SK-N-SH (cell line): ENCODE data around the gene PEX7. TPM values are rescaled to one million over a fixed set of nuclear protein-coding genes. Genes with fewer than 3 reads are reported as not detected.

Experiments
- CTCF ChIA-PET: fragments of 300-600, 350-600 bp; formaldehyde crosslinking; extraction: SDS; loops from one replicate; lab custom pipeline; 2021; lab: Yijun Ruan, JAX
- POLR2A ChIA-PET: fragments of 350-600 bp; sonication (Branson Sonifier 250); formaldehyde crosslinking; extraction: SDS; loops from one replicate; lab custom pipeline; 2020; ENCODE audit warnings: antibody characterized with exemption, inconsistent platforms; lab: Yijun Ruan, JAX
- DNase-seq: peaks from one replicate; pipeline ENCODE4 v3.0.0; 2012
- H2AFZ ChIP-seq: fragments of 200-600 bp; sonication (generic); 2 replicates; pipeline ENCODE4 v1.8.1; 2016; ENCODE audit warnings: antibody characterized with exemption, mild to moderate bottlenecking, low read depth
- H3F3A ChIP-seq: fragments of 200-600 bp; sonication (generic); replicated peaks from 2 replicates; pipeline ENCODE3; 2016; ENCODE audit warnings: antibody characterized with exemption, mild to moderate bottlenecking; ENCODE audit not compliant: insufficient read depth
- H3K27ac ChIP-seq, 2 experiments: fragments of 200-500 bp in 1 of 2; fragments of 200-600 bp in 1 of 2; sonication (Bioruptor generic) in 1 of 2; sonication (generic), shearing (Covaris generic) in 1 of 2; 2 replicates each; pipeline versions ENCODE4 v1.5.1 to v1.6.1; 2014 to 2016; ENCODE audit warnings: low read depth in 2 of 2, inconsistent platforms in 1 of 2, low read length in 1 of 2, mild to moderate bottlenecking in 1 of 2, mixed read lengths in 1 of 2
- H3K27me3 ChIP-seq: fragments of 200-600 bp; sonication (generic), shearing (Covaris generic); 2 replicates; pipeline ENCODE4 v1.6.1; 2016; ENCODE audit warnings: mixed run types; ENCODE audit not compliant: insufficient read depth
- H3K36me3 ChIP-seq, 2 experiments: fragments of 200-500 bp in 1 of 2; fragments of 200-600 bp in 1 of 2; sonication (Bioruptor generic) in 1 of 2; sonication (generic) in 1 of 2; replicated peaks in 1 of 2; 2 replicates each; pipeline versions ENCODE3 to v1.5.1; 2014 to 2016; ENCODE audit warnings: low read length in 1 of 2, mild to moderate bottlenecking in 1 of 2; ENCODE audit not compliant: insufficient read depth in 2 of 2, control insufficient read depth in 1 of 2
- H3K4me1 ChIP-seq, 2 experiments: fragments of 200-500 bp in 1 of 2; fragments of 200-600 bp in 1 of 2; sonication (Bioruptor generic) in 1 of 2; sonication (generic), shearing (Covaris generic) in 1 of 2; 2 replicates each; pipeline versions ENCODE4 v1.5.1 to v1.6.1; 2014 to 2016; ENCODE audit warnings: low read depth in 1 of 2, low read length in 1 of 2, mixed run types in 1 of 2; ENCODE audit not compliant: insufficient read depth in 2 of 2, control insufficient read depth in 1 of 2
- H3K4me2 ChIP-seq: fragments of 200-600 bp; sonication (generic), shearing (Covaris generic); 2 replicates; pipeline ENCODE4 v1.6.1; 2017; ENCODE audit warnings: mixed run types
- H3K4me3 ChIP-seq, 2 experiments: fragments of 200-500 bp in 1 of 2; fragments of 200-600 bp in 1 of 2; sonication (Bioruptor generic) in 1 of 2; sonication (generic), shearing (Covaris generic) in 1 of 2; 2 replicates each; pipeline versions ENCODE4 v1.5.1 to v1.8.1; 2014 to 2016; ENCODE audit warnings: low read depth in 2 of 2, inconsistent platforms in 1 of 2, low read length in 1 of 2, mild to moderate bottlenecking in 1 of 2, mixed read lengths in 1 of 2, moderate library complexity in 1 of 2
- H3K79me2 ChIP-seq: fragments of 200-600 bp; sonication (generic); 2 replicates; pipeline ENCODE4 v1.8.1; 2017; ENCODE audit warnings: mild to moderate bottlenecking; ENCODE audit not compliant: insufficient read depth
- H3K9ac ChIP-seq: fragments of 200-600 bp; sonication (generic); 2 replicates; pipeline ENCODE4 v1.6.1; 2017; ENCODE audit warnings: mixed run types
- H3K9me2 ChIP-seq: fragments of 200-600 bp; sonication (generic); 2 replicates; pipeline ENCODE4 v1.6.1; 2017; ENCODE audit warnings: mixed run types
- H3K9me3 ChIP-seq: fragments of 200-600 bp; sonication (generic); 2 replicates; pipeline ENCODE4 v1.6.1; 2017; ENCODE audit warnings: mixed run types, mild to moderate bottlenecking, moderate library complexity
- H4K20me1 ChIP-seq: fragments of 200-600 bp; sonication (generic); 2 replicates; pipeline ENCODE4 v1.6.1; 2017; ENCODE audit warnings: mild to moderate bottlenecking, mixed run types; ENCODE audit not compliant: insufficient read depth
- RAD21 ChIP-seq: IDR thresholded peaks from 2 replicates; pipeline ENCODE4 v1.6.1; 2012; ENCODE audit warnings: mild to moderate bottlenecking, low read length
- TEAD4 ChIP-seq: IDR thresholded peaks from 2 replicates; pipeline ENCODE4 v1.4.0; 2012; ENCODE audit warnings: mild to moderate bottlenecking, borderline replicate concordance; ENCODE audit not compliant: insufficient read depth
- WGBS: methylation state at CpG from one replicate; pipeline ENCODE4 v1.1.6; 2017; ENCODE audit warnings: low lambda C conversion rate; 5-methylcytosine and 5-hydroxymethylcytosine counted together
- polyA plus RNA-seq, 3 experiments: library from polyadenylated mRNA; depleted of rRNA; stranded (reverse); fragments of >200 nt; gene quantifications; 2 replicates each; pipeline ENCODE4 v1.2.3, GENCODE V29; 2012
- TF ChIP-seq, protein P1 (sequence below): IDR thresholded peaks from 2 replicates; pipeline ENCODE4 v1.4.0; 2012; ENCODE audit warnings: low read depth
- TF ChIP-seq, protein P2 (sequence below): IDR thresholded peaks from 2 replicates; pipeline ENCODE4 v1.4.0; 2012; ENCODE audit warnings: low read depth, borderline replicate concordance
- TF ChIP-seq, protein P3 (sequence below): IDR thresholded peaks from 2 replicates; pipeline ENCODE4 v1.6.1; 2012; ENCODE audit warnings: mild to moderate bottlenecking, low read depth, low read length, moderate library complexity

PEX7 gene
- polyA plus RNA-seq, 1 of the 3 experiments (the other 2 are of a cell fraction): 10.8 TPM

DNA sequence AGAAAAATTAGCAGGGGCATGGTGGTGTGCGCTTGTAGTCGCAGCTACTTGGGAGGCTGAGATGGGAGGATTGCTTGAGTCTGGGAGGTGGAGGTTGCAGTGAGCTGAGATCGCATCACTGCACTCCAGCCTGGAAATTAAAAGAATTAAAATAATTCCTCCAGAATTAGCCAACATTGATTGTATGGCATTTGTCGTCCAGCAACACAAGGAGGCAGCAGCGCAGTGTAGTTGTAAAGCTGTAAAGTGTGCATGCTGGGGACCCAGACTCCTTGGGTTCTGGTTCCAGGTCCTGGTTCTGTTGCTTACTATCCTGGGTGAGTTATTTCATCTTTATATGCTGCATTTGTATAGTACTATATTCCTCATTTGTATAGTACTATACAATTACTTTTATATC, 41.4 kb downstream of the PEX7 start:
- Histone ChIP-seq H3K9me3 (no peaks in the 10 kb centered on the region), H3K9me2 (no peaks in the 10 kb centered on the region), H3K36me3 (no peaks in the 10 kb centered on the region), H3K9ac (no peak overlapping the region), H3K27ac (no peak overlapping the region), H3K79me2 (no peaks in the 10 kb centered on the region), H3F3A (no peaks in the 10 kb centered on the region), H3K4me3 (no peak overlapping the region), H3K4me2 (no peak overlapping the region), H2AFZ (no peak overlapping the region), H4K20me1 (no peaks in the 10 kb centered on the region), H3K27me3 (no peaks in the 10 kb centered on the region), H3K4me1 (peaks cover 4 to 15% of the 10 kb centered on the region in 2 experiments; a peak in 3 of 4 replicates)
- TF ChIP-seq, protein P1, sequence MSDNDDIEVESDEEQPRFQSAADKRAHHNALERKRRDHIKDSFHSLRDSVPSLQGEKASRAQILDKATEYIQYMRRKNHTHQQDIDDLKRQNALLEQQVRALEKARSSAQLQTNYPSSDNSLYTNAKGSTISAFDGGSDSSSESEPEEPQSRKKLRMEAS: no peak
- TF ChIP-seq RAD21: peak; percentile 53
- 86% methylated on average over 5 of the region's 5 CpGs for WGBS
- ChIA-PET POLR2A (interaction anchor here (0.6 kb wide), 1 partner anchor 107 kb away, joined by 3 read pairs; no protein-coding TSS in a partner anchor), CTCF (interaction anchor here (0.6 to 1.6 kb wide), 4 partner anchors 18 to 252 kb away, joined by 3 to 7 read pairs (median 3); no protein-coding TSS in a partner anchor)
- no peak for DNase-seq

DNA sequence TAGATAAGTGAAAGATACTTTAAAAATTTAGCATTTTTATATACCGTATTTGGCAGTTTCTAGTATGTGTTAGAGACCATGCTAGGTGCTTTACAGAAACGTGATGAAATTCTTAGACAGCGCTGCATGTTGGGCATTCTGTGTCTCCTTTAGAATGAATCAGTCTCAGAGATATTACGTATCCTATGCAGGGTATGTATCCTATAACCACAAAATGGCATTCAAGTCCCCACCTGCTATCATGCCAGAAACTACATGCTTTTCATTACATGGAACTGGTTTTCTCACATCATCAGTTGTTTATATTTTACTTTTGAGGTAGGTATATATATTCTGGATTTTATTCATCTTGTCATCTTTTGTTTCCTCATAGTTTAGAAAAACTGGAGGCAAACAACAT, 42.3 kb downstream of the PEX7 start:
- H3K4me2 ChIP-seq: no peak overlapping the region
- TF ChIP-seq, protein P2, sequence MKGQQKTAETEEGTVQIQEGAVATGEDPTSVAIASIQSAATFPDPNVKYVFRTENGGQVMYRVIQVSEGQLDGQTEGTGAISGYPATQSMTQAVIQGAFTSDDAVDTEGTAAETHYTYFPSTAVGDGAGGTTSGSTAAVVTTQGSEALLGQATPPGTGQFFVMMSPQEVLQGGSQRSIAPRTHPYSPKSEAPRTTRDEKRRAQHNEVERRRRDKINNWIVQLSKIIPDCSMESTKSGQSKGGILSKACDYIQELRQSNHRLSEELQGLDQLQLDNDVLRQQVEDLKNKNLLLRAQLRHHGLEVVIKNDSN: no peak
- TF ChIP-seq, protein P3, sequence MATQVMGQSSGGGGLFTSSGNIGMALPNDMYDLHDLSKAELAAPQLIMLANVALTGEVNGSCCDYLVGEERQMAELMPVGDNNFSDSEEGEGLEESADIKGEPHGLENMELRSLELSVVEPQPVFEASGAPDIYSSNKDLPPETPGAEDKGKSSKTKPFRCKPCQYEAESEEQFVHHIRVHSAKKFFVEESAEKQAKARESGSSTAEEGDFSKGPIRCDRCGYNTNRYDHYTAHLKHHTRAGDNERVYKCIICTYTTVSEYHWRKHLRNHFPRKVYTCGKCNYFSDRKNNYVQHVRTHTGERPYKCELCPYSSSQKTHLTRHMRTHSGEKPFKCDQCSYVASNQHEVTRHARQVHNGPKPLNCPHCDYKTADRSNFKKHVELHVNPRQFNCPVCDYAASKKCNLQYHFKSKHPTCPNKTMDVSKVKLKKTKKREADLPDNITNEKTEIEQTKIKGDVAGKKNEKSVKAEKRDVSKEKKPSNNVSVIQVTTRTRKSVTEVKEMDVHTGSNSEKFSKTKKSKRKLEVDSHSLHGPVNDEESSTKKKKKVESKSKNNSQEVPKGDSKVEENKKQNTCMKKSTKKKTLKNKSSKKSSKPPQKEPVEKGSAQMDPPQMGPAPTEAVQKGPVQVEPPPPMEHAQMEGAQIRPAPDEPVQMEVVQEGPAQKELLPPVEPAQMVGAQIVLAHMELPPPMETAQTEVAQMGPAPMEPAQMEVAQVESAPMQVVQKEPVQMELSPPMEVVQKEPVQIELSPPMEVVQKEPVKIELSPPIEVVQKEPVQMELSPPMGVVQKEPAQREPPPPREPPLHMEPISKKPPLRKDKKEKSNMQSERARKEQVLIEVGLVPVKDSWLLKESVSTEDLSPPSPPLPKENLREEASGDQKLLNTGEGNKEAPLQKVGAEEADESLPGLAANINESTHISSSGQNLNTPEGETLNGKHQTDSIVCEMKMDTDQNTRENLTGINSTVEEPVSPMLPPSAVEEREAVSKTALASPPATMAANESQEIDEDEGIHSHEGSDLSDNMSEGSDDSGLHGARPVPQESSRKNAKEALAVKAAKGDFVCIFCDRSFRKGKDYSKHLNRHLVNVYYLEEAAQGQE: no peak
- no peak for TF ChIP-seq TEAD4
- H3K79me2 ChIP-seq: no peaks in the 10 kb centered on the region
- H3K27ac ChIP-seq: peak overlapping the region in 1 of 2 experiments; percentile 53; a peak in 1 of 4 replicates
- H4K20me1 ChIP-seq: no peaks in the 10 kb centered on the region
- no peaks in the 10 kb centered on the region for H3K9me2 ChIP-seq
- DNase-seq: no peak
- H3F3A ChIP-seq: no peaks in the 10 kb centered on the region
- no peak overlapping the region for H3K4me3 ChIP-seq
- H2AFZ ChIP-seq: no peak overlapping the region
- H3K9ac ChIP-seq: no peak overlapping the region
- ChIA-PET POLR2A (no interaction called here), CTCF (interaction anchor here (0.8 to 1.6 kb wide), 4 partner anchors 19 to 450 kb away, joined by 3 to 7 read pairs (median 4); no protein-coding TSS in a partner anchor)
- peaks cover 4 to 15% of the 10 kb centered on the region in 2 experiments; a peak in 3 of 4 replicates for H3K4me1 ChIP-seq
- H3K9me3 ChIP-seq: no peaks in the 10 kb centered on the region
- H3K27me3 ChIP-seq: no peaks in the 10 kb centered on the region
- no peaks in the 10 kb centered on the region for H3K36me3 ChIP-seq
- WGBS: 94% methylated on average over 4 of the region's 4 CpGs
